MM.1S (cell line): ENCODE results near the gene ESRRB.

ENCODE experiments used
- DNase-seq: peaks from one replicate; pipeline ENCODE4 v3.0.0-alpha.2; 2015
- H2AFZ ChIP-seq: fragments of 300-600 bp; sonication (generic); 2 replicates; pipeline ENCODE4 v1.6.0; 2016; ENCODE audit warnings: antibody characterized with exemption, low read length
- H3F3A ChIP-seq: fragments of 300-600 bp; sonication (generic); 2 replicates; pipeline ENCODE4 v1.6.1; 2016; ENCODE audit warnings: mild to moderate bottlenecking, antibody characterized with exemption, low read length, moderate library complexity, mixed read lengths; ENCODE audit not compliant: insufficient read depth
- H3K27ac ChIP-seq: fragments of 300-600 bp; sonication (generic); 2 replicates; pipeline ENCODE4 v1.5.1; 2016; ENCODE audit warnings: mild to moderate bottlenecking, low read length
- H3K27me3 ChIP-seq: fragments of 300-600 bp; sonication (generic); replicated peaks from 2 replicates; pipeline ENCODE4 v1.6.0; 2016; ENCODE audit warnings: low read length; ENCODE audit not compliant: insufficient read depth
- H3K36me3 ChIP-seq: fragments of 300-600 bp; sonication (generic); replicated peaks from 2 replicates; pipeline ENCODE4 v1.6.1; 2016; ENCODE audit warnings: mild to moderate bottlenecking, low read length, mixed read lengths; ENCODE audit not compliant: insufficient read depth
- H3K4me1 ChIP-seq: fragments of 300-600 bp; sonication (generic); 2 replicates; pipeline ENCODE4 v1.6.1; 2016; ENCODE audit warnings: low read length, mixed read lengths
- H3K4me2 ChIP-seq: fragments of 300-600 bp; sonication (generic); 2 replicates; pipeline ENCODE4 v1.6.0; 2016; ENCODE audit warnings: low read depth, low read length
- H3K4me3 ChIP-seq: fragments of 300-600 bp; sonication (generic); 2 replicates; pipeline ENCODE4 v1.5.1; 2016; ENCODE audit warnings: low read length, mixed read lengths
- H3K79me2 ChIP-seq: fragments of 300-600 bp; sonication (generic); 2 replicates; pipeline ENCODE4 v1.6.1; 2016; ENCODE audit warnings: mixed run types, low read length, mixed read lengths
- H3K9ac ChIP-seq: fragments of 300-600 bp; sonication (generic); 2 replicates; pipeline ENCODE4 v1.6.1; 2016; ENCODE audit warnings: low read length, mixed read lengths
- H3K9me2 ChIP-seq: fragments of 300-600 bp; sonication (generic); replicated peaks from 2 replicates; pipeline ENCODE4 v1.6.1; 2016; ENCODE audit warnings: mild to moderate bottlenecking, low read length, mixed read lengths; ENCODE audit not compliant: insufficient read depth
- H3K9me3 ChIP-seq: fragments of 300-600 bp; sonication (generic); replicated peaks from 2 replicates; pipeline ENCODE4 v1.6.1; 2016; ENCODE audit warnings: mild to moderate bottlenecking, low read length, mixed read lengths; ENCODE audit not compliant: insufficient read depth
- H4K20me1 ChIP-seq: fragments of 300-600 bp; sonication (generic); 2 replicates; pipeline ENCODE4 v1.6.1; 2016; ENCODE audit warnings: mild to moderate bottlenecking, low read length, moderate library complexity, mixed read lengths; ENCODE audit not compliant: insufficient read depth
- CTCF ChIP-seq: fragments of 300-600 bp; sonication (generic); IDR thresholded peaks from 2 replicates; pipeline ENCODE4 v1.5.1; 2016; ENCODE audit warnings: antibody characterized with exemption, low read length, mixed read lengths
- EZH2 ChIP-seq: fragments of 300-600 bp; sonication (generic); optimal IDR thresholded peaks from 2 replicates; pipeline ENCODE3; 2017; ENCODE audit warnings: low read depth, mild to moderate bottlenecking, antibody characterized with exemption, low read length, mixed read lengths
- EZH2phosphoT487 ChIP-seq: fragments of 300-600 bp; sonication (generic); IDR thresholded peaks from 2 replicates; pipeline ENCODE4 v1.6.1; 2018; ENCODE audit warnings: antibody characterized with exemption, low read length

ESRRB gene

GRCh38 chr14:76432827-76433752 is 57.2 kb downstream of the ESRRB start:
- H3K79me2 ChIP-seq, result no peaks in the 10 kb centered on the region
- H3K9me2 ChIP-seq, result no peaks in the 10 kb centered on the region
- H3K4me2 ChIP-seq, result no peak overlapping the region
- H3K9ac ChIP-seq, result no peak overlapping the region
- no peaks in the 10 kb centered on the region for H3F3A ChIP-seq
- H3K9me3 ChIP-seq, result no peaks in the 10 kb centered on the region
- no peaks in the 10 kb centered on the region for H4K20me1 ChIP-seq
- no peaks in the 10 kb centered on the region for H3K27me3 ChIP-seq
- H2AFZ ChIP-seq, result no peak overlapping the region
- H3K36me3 ChIP-seq, result no peaks in the 10 kb centered on the region
- H3K4me1 ChIP-seq, result no peaks in the 10 kb centered on the region
- no peak for TF ChIP-seq EZH2phosphoT487
- TF ChIP-seq CTCF, result no peak
- no peak for TF ChIP-seq EZH2
- DNase-seq, result no peak
- H3K4me3 ChIP-seq, result no peak overlapping the region
- no peak overlapping the region for H3K27ac ChIP-seq

- H3F3A ChIP-seq, result no peaks in the 10 kb centered on the region
- H3K79me2 ChIP-seq, result no peaks in the 10 kb centered on the region
- no peaks in the 10 kb centered on the region for H3K4me1 ChIP-seq
- no peaks in the 10 kb centered on the region for H3K9me3 ChIP-seq
- no peak overlapping the region for H3K9ac ChIP-seq
- H4K20me1 ChIP-seq, result no peaks in the 10 kb centered on the region
- H3K36me3 ChIP-seq, result no peaks in the 10 kb centered on the region
- H3K27ac ChIP-seq, result no peak overlapping the region
- H3K4me3 ChIP-seq, result no peak overlapping the region
- no peak for DNase-seq
- no peak overlapping the region for H3K4me2 ChIP-seq
- no peak for TF ChIP-seq CTCF
- no peak for TF ChIP-seq EZH2
- TF ChIP-seq EZH2phosphoT487, result no peak
- no peaks in the 10 kb centered on the region for H3K9me2 ChIP-seq
- no peak overlapping the region for H2AFZ ChIP-seq
- no peaks in the 10 kb centered on the region for H3K27me3 ChIP-seq
Observed at GRCh38 chr14:76434220-76434619, 58.3 kb downstream of the ESRRB start.

- no peaks in the 10 kb centered on the region for H3K36me3 ChIP-seq
- no peaks in the 10 kb centered on the region for H3K9me2 ChIP-seq
- H3K27ac ChIP-seq, result no peak overlapping the region
- no peaks in the 10 kb centered on the region for H4K20me1 ChIP-seq
- H2AFZ ChIP-seq, result no peak overlapping the region
- no peak overlapping the region for H3K9ac ChIP-seq
- no peak for DNase-seq
- H3F3A ChIP-seq, result no peaks in the 10 kb centered on the region
- no peak for TF ChIP-seq EZH2
- H3K27me3 ChIP-seq, result no peaks in the 10 kb centered on the region
- no peak overlapping the region for H3K4me3 ChIP-seq
- H3K9me3 ChIP-seq, result no peaks in the 10 kb centered on the region
- no peak overlapping the region for H3K4me2 ChIP-seq
- H3K4me1 ChIP-seq, result no peaks in the 10 kb centered on the region
- H3K79me2 ChIP-seq, result no peaks in the 10 kb centered on the region
Observed at GRCh38 chr14:76439237-76439775, 63.4 kb downstream of the ESRRB start.

GRCh38 chr14:76446486-76446885 is 70.5 kb downstream of the ESRRB start:
- no peak for TF ChIP-seq CTCF
- TF ChIP-seq EZH2, result no peak
- no peak for TF ChIP-seq EZH2phosphoT487

More at GRCh38 chr14:76446486-76446885, 70.5 kb downstream of the ESRRB start:
- Histone ChIP-seq H3K4me1 (no peaks in the 10 kb centered on the region), H3K4me2 (no peak overlapping the region), H3K9me2 (no peaks in the 10 kb centered on the region), H3K36me3 (no peaks in the 10 kb centered on the region), H2AFZ (no peak overlapping the region), H3K9me3 (no peaks in the 10 kb centered on the region), H3K27me3 (no peaks in the 10 kb centered on the region), H3K27ac (no peak overlapping the region), H3K9ac (no peak overlapping the region), H3K79me2 (no peaks in the 10 kb centered on the region), H3K4me3 (no peak overlapping the region), H4K20me1 (no peaks in the 10 kb centered on the region), H3F3A (no peaks in the 10 kb centered on the region)
- no peak for DNase-seq
